Panc1 (cell line): ENCODE results near the gene DEPDC1. TPM values are rescaled to one million over a fixed set of nuclear protein-coding genes. Genes with fewer than 3 reads are reported as not detected.

ENCODE experiments used
- ATAC-seq: fragments of 200-7000 bp; cut with Tn5 transposase; 2 replicates; pipeline ENCODE4 v1.9.1; 2020; ENCODE audit warnings: mild to moderate bottlenecking, moderate library complexity
- BruUV-seq: library from RNA; stranded (reverse); fragments of 400-500 nt; replicated peaks from 2 replicates; lab custom pipeline; 2021; lab: Mats Ljungman, UMichigan
- CTCF ChIA-PET: fragments of 300-600 bp; sonication (Branson Sonifier 250); formaldehyde crosslinking; loops from one replicate; lab custom pipeline; 2022; ENCODE audit warnings: antibody characterized with exemption; lab: Charles Lee
- POLR2A ChIA-PET: fragments of 300-600 bp; sonication (Branson Sonifier 250); formaldehyde crosslinking; loops from one replicate; lab custom pipeline; 2022; ENCODE audit warnings: antibody characterized with exemption; lab: Charles Lee
- DNase-seq: peaks from one replicate; pipeline ENCODE4 v3.0.0-alpha.2; 2010; ENCODE audit warnings: low read depth, low spot score
- H3K27ac ChIP-seq: 2 replicates; pipeline ENCODE4 v1.5.1; 2011; ENCODE audit warnings: mild to moderate bottlenecking, low read length, inconsistent platforms
- H3K27me3 ChIP-seq: fragments of 200-500 bp; sonication (Bioruptor generic); 2 replicates; pipeline ENCODE4 v1.6.0; 2014; ENCODE audit warnings: low read length, inconsistent platforms; ENCODE audit not compliant: control insufficient read depth, insufficient read depth
- H3K36me3 ChIP-seq: fragments of 200-500 bp; sonication (Bioruptor generic); 2 replicates; pipeline ENCODE4 v1.5.1; 2014; ENCODE audit warnings: inconsistent platforms, mild to moderate bottlenecking, low read length, moderate library complexity; ENCODE audit not compliant: control insufficient read depth, insufficient read depth
- H3K4me1 ChIP-seq: 2 replicates; pipeline ENCODE4 v1.5.1; 2011; ENCODE audit warnings: inconsistent platforms, mild to moderate bottlenecking, low read length, moderate library complexity; ENCODE audit not compliant: control insufficient read depth, insufficient read depth
- H3K4me3 ChIP-seq, 2 experiments: 2 replicates each; pipeline ENCODE4 v1.5.1; 2011 to 2012; ENCODE audit warnings: low read depth in 2 of 2, low read length in 2 of 2, mild to moderate bottlenecking in 2 of 2, inconsistent platforms in 1 of 2, moderate library complexity in 1 of 2
- H3K9me3 ChIP-seq: fragments of 200-500 bp; sonication (Bioruptor generic); 2 replicates; pipeline ENCODE4 v1.5.1; 2014; ENCODE audit warnings: low read depth, mild to moderate bottlenecking, inconsistent platforms, low read length, moderate library complexity; ENCODE audit not compliant: control insufficient read depth, insufficient read depth
- CTCF ChIP-seq: fragments of 450-650 bp; IDR thresholded peaks from 2 replicates; pipeline ENCODE4 v1.5.1; 2017; ENCODE audit warnings: mild to moderate bottlenecking
- POLR2AphosphoS5 ChIP-seq: IDR thresholded peaks from 2 replicates; pipeline ENCODE4 v1.6.1; 2012; ENCODE audit warnings: mild to moderate bottlenecking, low read depth, low read length, moderate library complexity
- REST ChIP-seq, 2 experiments: IDR thresholded peaks; 2 replicates each; pipeline ENCODE4 v1.6.1; 2011 to 2012; ENCODE audit warnings: low read depth in 2 of 2, control low read depth in 1 of 2, low read length in 1 of 2, mild to moderate bottlenecking in 1 of 2, moderate library complexity in 1 of 2; ENCODE audit not compliant: insufficient read depth in 1 of 2
- SIN3A ChIP-seq: IDR thresholded peaks from 2 replicates; pipeline ENCODE4 v1.6.1; 2012; ENCODE audit warnings: low read depth, mild to moderate bottlenecking, low read length, moderate library complexity, borderline replicate concordance; ENCODE audit not compliant: insufficient read depth
- TCF7L2 ChIP-seq: IDR thresholded peaks from 2 replicates; pipeline ENCODE4 v1.6.1; 2011; ENCODE audit warnings: mild to moderate bottlenecking, low read depth, low read length, inconsistent platforms
- in situ Hi-C: cut with HindIII; loops from 2 replicates; pipeline ENCODE4 v1.10.0; 2016; ENCODE audit warnings: low sequenced_read_pairs, low pct_unique_long_range_greater_than_20kb
- intact Hi-C: fragments of 100-400 bp; cut with micrococcal nuclease; formaldehyde crosslinking; loops from one replicate; pipeline ENCODE4 v1.10.0; 2022; ENCODE audit not compliant: unreplicated experiment
- total RNA-seq: library from RNA; stranded (reverse); gene quantifications from one replicate; pipeline ENCODE4 v1.2.1, GENCODE V29; 2021; ENCODE audit not compliant: unreplicated experiment

DEPDC1 gene
- total RNA-seq, 1 experiment from 2014 or later: 43.0 TPM

GRCh38 chr1:68511254-68511653 lies 14.4 kb upstream of the DEPDC1 start:
- ChIA-PET CTCF (no interaction called here), POLR2A (no interaction called here)
- intact Hi-C loops (no loop called here), in situ Hi-C loops (no loop called here)
- Histone ChIP-seq H3K36me3 (no peaks in the 10 kb centered on the region), H3K27ac (no peak overlapping the region), H3K4me3 (no peak overlapping the region), H3K27me3 (no peaks in the 10 kb centered on the region), H3K9me3 (0 out of 2 replicates have a peak, but pooled peaks cover 3% of the 10 kb centered on the region), H3K4me1 (no peaks in the 10 kb centered on the region)
- no TSS peak for BruUV-seq
- ATAC-seq: no peak
- TF ChIP-seq SIN3A (no peak), CTCF (no peak)
- DNase-seq: no peak

GRCh38 chr1:68506386-68506785 lies 9.5 kb upstream of the DEPDC1 start:
- no peak overlapping the region for H3K4me3 ChIP-seq
- no peaks in the 10 kb centered on the region for H3K9me3 ChIP-seq
- CTCF ChIA-PET: no interaction called here
- no peaks in the 10 kb centered on the region for H3K36me3 ChIP-seq
- no peaks in the 10 kb centered on the region for H3K27me3 ChIP-seq
- BruUV-seq: no TSS peak
- DNase-seq (no peak), ATAC-seq (no peak)
- TF ChIP-seq REST (IDR thresholded peaks at IDR 0.05; ENCODE audit: insufficient read depth in 1 of 2, low read depth in 2 of 2, low read length in 1 of 2) (no peak), SIN3A (no peak), POLR2AphosphoS5 (no peak), CTCF (no peak), TCF7L2 (no peak)
- in situ Hi-C loops: no loop called here
- POLR2A ChIA-PET: interaction anchor here (0.6 kb wide), 1 partner anchor 20 kb away, joined by 6 read pairs; no protein-coding TSS in a partner anchor
- H3K4me1 ChIP-seq: no peaks in the 10 kb centered on the region
- no peak overlapping the region for H3K27ac ChIP-seq
- intact Hi-C loops: no loop called here
